ENCODE measurements around the gene SMCR8.

SMCR8 gene

DNA sequence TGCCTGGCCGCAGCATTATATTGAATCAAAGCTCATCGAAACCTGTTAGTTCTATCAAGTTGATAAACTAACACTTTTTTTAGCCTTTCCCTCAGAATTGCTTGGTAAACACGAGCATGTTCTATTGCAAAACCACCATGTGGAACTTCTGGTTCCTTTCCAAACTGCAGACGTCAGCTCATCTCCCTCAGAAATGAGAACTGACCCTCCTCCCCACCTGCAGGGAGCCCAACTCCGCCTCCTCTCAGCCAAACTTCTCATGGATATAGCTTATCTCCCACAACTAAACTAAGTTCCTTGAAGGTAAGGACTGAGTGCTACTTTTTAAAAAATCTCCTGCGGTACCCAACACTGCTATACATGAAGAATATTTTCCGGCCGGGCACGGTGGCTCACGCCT lies 41.5 kb downstream of the SMCR8 start:
- ChIA-PET POLR2A (ENCODE audit: low non-redundant PET) (no interaction called here), CTCF (no interaction called here)
- DNase-seq (ENCODE audit: low spot score), result no peak
- TF ChIP-seq, protein P1, sequence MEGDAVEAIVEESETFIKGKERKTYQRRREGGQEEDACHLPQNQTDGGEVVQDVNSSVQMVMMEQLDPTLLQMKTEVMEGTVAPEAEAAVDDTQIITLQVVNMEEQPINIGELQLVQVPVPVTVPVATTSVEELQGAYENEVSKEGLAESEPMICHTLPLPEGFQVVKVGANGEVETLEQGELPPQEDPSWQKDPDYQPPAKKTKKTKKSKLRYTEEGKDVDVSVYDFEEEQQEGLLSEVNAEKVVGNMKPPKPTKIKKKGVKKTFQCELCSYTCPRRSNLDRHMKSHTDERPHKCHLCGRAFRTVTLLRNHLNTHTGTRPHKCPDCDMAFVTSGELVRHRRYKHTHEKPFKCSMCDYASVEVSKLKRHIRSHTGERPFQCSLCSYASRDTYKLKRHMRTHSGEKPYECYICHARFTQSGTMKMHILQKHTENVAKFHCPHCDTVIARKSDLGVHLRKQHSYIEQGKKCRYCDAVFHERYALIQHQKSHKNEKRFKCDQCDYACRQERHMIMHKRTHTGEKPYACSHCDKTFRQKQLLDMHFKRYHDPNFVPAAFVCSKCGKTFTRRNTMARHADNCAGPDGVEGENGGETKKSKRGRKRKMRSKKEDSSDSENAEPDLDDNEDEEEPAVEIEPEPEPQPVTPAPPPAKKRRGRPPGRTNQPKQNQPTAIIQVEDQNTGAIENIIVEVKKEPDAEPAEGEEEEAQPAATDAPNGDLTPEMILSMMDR (conservative IDR thresholded peaks at IDR 0.05; ENCODE audit: low read depth), result no peak
- peak overlapping the region; percentile 72 for H3K27ac ChIP-seq

DNA sequence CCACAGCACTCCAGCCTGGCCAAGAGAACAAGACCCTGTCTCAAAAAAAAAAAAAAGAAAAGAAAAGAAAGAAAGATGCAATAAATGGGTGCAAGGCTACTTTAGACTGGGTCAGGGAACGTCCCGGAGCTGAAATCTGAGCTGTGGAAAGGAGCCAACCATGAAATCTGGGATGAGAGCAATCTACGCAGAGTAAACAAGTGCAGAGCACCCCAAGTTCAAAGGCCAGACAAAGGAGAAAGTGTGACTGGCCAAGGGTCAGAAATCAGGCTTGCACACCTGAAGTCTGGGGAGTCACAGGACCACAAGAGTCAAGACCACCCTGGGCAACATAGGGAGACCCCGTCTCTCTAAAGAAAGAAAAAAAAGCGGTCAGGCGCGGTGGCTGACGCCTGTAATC lies 45.4 kb downstream of the SMCR8 start:
- CTCF ChIA-PET, result no interaction called here
- peak overlapping the region; percentile 67 for H3K27ac ChIP-seq
- TF ChIP-seq, protein P1 (conservative IDR thresholded peaks at IDR 0.05; ENCODE audit: low read depth), result no peak
- POLR2A ChIA-PET (ENCODE audit: low non-redundant PET), result no interaction called here
- DNase-seq (ENCODE audit: low spot score), result no peak

DNA sequence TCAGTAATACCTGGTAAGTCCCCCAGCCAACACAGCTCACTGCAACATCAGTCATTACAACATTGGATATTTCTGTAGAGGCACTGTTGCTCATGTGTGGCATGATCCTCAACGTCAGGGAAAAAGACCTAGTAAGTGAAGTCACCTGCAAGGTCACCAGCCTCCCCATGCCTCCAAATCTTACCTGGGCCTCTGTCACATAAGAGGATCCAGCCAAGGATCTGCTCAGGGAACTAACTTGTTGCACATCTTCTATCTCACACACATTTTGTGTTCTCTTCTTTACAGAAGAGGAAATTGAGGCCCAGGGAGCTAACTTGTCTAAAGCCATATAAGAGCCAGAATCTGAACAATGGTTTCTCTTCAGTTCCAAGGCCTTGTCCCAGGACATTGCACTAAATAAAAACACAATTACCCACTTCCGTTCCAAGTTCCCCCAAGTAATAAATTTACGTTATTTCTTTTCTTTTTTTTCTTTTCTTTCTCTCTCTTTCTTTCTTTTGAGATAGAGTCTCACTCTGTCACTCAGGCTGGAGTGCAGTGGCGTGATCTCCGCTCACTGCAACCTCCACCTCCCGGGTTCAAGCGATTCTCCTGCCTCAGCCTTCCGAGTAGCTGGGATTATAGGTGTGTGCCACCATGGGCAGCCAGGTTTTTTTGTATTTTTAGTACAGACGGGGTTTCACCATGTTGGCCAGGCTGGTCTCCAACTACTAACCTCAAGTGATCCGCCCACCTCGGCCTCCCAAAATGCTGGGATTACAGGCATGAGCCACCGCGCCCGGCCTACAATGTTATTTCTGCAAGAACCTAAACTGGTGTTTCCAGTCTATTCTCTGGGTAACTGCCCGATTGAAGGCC lies 47.0 kb downstream of the SMCR8 start:
- no peak for DNase-seq (ENCODE audit: low spot score)
- TF ChIP-seq, protein P1 (conservative IDR thresholded peaks at IDR 0.05; ENCODE audit: low read depth), result no peak
- peak overlapping the region; percentile 85 for H3K27ac ChIP-seq
- ChIA-PET CTCF (interaction anchor here (0.7 kb wide), 1 partner anchor 43 kb away, joined by 5 read pairs; no protein-coding TSS in a partner anchor), POLR2A (ENCODE audit: low non-redundant PET) (no interaction called here)

DNA sequence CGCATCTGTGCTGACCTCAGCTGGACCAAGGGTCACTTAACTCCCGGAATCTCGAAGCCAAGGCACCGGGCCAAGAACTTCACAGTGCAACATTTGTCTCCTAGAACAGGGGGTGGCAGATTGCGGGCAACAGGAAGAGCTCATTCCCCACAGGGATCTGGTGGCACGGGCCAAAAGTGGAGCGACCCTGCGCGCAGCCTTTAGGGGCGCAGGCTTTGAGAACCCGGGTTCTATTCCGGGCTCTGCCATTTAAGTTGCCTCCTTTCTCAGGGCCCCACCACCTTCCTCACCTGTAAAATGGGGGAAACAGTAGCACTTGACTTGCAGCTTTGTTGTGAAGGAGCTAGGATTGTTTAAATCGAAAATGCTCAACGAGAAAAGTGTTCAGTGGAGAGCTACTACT lies 47.6 kb downstream of the SMCR8 start:
- TF ChIP-seq, protein P1 (conservative IDR thresholded peaks at IDR 0.05; ENCODE audit: low read depth), result no peak
- peak; percentile 54 for DNase-seq (ENCODE audit: low spot score)
- ChIA-PET CTCF (interaction anchor here (0.6 kb wide), 2 partner anchors 11 to 48 kb away, joined by 3 to 7 read pairs; partner anchors contain the start of genes SMCR8 and TOP3A), POLR2A (ENCODE audit: low non-redundant PET) (no interaction called here)
- peak overlapping the region; percentile 85 for H3K27ac ChIP-seq

DNA sequence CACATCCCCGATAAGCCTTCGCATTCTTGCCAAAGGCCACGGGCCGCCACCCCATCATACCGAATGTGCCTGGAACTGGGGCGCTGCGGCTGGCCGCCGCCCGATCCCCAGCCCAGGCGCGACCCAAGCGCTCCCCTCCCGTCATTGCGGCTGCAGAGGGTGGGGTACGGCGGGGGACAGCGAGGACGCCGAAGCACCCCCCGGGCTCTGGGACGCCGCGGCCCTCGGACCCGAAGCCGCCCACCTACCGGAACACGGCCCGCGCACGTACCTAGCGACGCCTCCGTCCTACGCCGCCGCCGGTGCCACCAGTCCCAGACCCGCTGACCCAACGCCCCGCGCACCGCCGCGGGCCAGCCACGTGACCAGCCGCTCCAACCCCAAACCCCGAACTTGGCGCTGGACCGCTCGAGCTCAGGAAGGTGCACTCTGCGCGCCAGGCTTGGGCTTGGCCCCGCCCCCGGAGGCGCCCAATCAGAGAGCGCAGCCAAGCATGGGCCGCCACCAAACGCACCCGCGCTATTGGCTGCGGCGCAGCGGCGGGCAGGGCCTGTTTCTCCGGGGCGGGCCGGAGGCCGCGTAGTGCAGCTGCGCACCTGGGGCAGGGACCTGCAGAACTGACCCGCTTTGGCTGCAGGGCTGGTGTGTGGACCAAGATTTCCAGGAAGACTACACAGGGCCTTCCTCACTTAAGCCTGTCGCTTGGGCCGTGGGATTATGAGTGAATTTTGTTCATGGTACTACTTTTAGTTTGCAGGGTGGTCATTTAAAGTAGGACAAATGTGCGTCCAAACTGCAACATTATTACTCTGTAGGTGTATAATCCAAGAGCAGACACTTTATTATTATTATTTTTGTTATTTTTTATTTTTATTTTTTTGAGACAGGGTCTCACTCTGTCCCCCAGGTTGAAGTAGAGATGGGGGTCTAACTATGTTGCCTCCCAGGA lies 48.3 kb downstream of the SMCR8 start, which contains the start of gene SHMT1:
Gene SHMT1, minus strand, starts transcription at position 450 of the 949 bp plus-strand sequence. CDS start 7,569 bp downstream, outside the sequence.
- TF ChIP-seq, protein P1 (conservative IDR thresholded peaks at IDR 0.05; ENCODE audit: low read depth), result no peak
- H3K27ac ChIP-seq, result peak within 1 kb of the TSS; percentile 85
- DNase-seq (ENCODE audit: low spot score), result peak; percentile 96
- CTCF ChIA-PET, result interaction anchor here (0.6 kb wide), 2 partner anchors 11 to 48 kb away, joined by 3 to 7 read pairs; partner anchors contain the start of genes SMCR8 and TOP3A
- POLR2A ChIA-PET (ENCODE audit: low non-redundant PET), result interaction anchor here (0.6 kb wide), 1 partner anchor 1282 kb away, joined by 3 read pairs; no protein-coding TSS in a partner anchor

DNA sequence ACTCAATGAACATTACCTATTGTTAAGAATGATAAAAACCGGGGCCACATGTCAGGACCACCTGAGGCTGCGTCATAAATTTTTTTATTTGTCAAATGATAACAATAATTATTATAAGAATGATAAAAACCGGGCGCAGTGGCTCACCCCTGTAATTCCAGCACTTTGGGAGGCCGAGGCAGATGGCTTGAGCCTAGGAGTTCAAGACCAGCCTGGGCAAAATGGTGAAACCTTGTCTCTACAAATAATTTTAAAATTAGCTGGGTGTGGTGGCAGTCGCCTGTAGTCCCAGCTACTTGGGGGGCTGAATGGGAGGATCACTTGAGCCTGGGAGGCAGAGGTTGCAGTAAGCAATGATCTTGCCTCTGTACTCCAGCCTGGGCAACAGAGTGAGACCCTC lies 49.1 kb downstream of the SMCR8 start:
- H3K27ac ChIP-seq, result peak overlapping the region; percentile 85
- DNase-seq (ENCODE audit: low spot score), result no peak
- TF ChIP-seq, protein P1 (conservative IDR thresholded peaks at IDR 0.05; ENCODE audit: low read depth), result no peak
- ChIA-PET CTCF (interaction anchor here (0.6 kb wide), 1 partner anchor 100 kb away, joined by 5 read pairs; no protein-coding TSS in a partner anchor), POLR2A (ENCODE audit: low non-redundant PET) (no interaction called here)
